Vagina (tissue), 2 donors: ENCODE measurements around the gene CRIP2.

ENCODE experiments used
- CTCF ChIP-seq, 3 experiments: fragments of 450-650 bp in 2 of 3; fragments of 200-600 bp in 1 of 3; sonication (generic) in 1 of 3; IDR thresholded peaks; one replicate each; pipeline ENCODE4 v1.5.1; 2017 to 2019; ENCODE audit warnings: antibody characterized with exemption in 3 of 3, mild to moderate bottlenecking in 2 of 3, moderate library complexity in 2 of 3
- POLR2A ChIP-seq, 2 donors: fragments of 450-650 bp; IDR thresholded peaks; one replicate each; pipeline ENCODE4 v1.6.1; 2017; ENCODE audit warnings: antibody characterized with exemption in 2 of 2, mild to moderate bottlenecking in 2 of 2, moderate library complexity in 2 of 2
- POLR2AphosphoS5 ChIP-seq, 2 donors: sonication (generic); formaldehyde crosslinking; IDR thresholded peaks; one replicate each; pipeline ENCODE4 v1.9.0; 2017; ENCODE audit warnings: antibody characterized with exemption in 2 of 2, mild to moderate bottlenecking in 2 of 2, low read depth in 1 of 2; ENCODE audit not compliant: insufficient read depth in 1 of 2

GRCh38 chr14:105424861-105425260, 49.8 kb upstream of the CRIP2 start:
- TF ChIP-seq CTCF (IDR thresholded peaks at IDR 0.05) = no peak
- no peak for TF ChIP-seq POLR2AphosphoS5 (IDR thresholded peaks at IDR 0.05; ENCODE audit: insufficient read depth in 1 of 2, low read depth in 1 of 2)
- TF ChIP-seq POLR2A (IDR thresholded peaks at IDR 0.05) = no peak
